Lower leg skin (tissue), 3 donors: Measurements from ENCODE around the gene KDM4F.

Source experiments
- CTCF ChIP-seq, 3 donors: fragments of 450-650 bp; IDR thresholded peaks; one replicate each; pipeline ENCODE4 v1.5.1; 2016; ENCODE audit warnings: antibody characterized with exemption in 3 of 3, mild to moderate bottlenecking in 3 of 3, moderate library complexity in 2 of 3
- POLR2A ChIP-seq, 2 donors: fragments of 450-650 bp; IDR thresholded peaks; one replicate each; pipeline ENCODE4 v1.6.1; 2016 to 2017; ENCODE audit warnings: antibody characterized with exemption in 2 of 2, mild to moderate bottlenecking in 1 of 2, moderate library complexity in 1 of 2

- no peak for TF ChIP-seq CTCF (IDR thresholded peaks at IDR 0.05)
- no peak for TF ChIP-seq POLR2A (IDR thresholded peaks at IDR 0.05)
These were observed 43.6 kb upstream of the KDM4F start for GRCh38 chr11:95005642-95006041.
